IPS-NIHi7 (cell line): ENCODE data around the gene LMX1A.

ENCODE experiments used
- DNase-seq: peaks from one replicate; pipeline ENCODE4 v3.0.0; 2012; ENCODE audit warnings: mixed read lengths; ENCODE audit errors: extremely low spot score

LMX1A gene

GRCh38 chr1:165355977-165356811 is at the start of gene LMX1A:
LMX1A (minus strand) TSS chr1:165356715; CDS start chr1:165355559, 1,156 bp downstream.
- peak; percentile 45 for DNase-seq

DNA sequence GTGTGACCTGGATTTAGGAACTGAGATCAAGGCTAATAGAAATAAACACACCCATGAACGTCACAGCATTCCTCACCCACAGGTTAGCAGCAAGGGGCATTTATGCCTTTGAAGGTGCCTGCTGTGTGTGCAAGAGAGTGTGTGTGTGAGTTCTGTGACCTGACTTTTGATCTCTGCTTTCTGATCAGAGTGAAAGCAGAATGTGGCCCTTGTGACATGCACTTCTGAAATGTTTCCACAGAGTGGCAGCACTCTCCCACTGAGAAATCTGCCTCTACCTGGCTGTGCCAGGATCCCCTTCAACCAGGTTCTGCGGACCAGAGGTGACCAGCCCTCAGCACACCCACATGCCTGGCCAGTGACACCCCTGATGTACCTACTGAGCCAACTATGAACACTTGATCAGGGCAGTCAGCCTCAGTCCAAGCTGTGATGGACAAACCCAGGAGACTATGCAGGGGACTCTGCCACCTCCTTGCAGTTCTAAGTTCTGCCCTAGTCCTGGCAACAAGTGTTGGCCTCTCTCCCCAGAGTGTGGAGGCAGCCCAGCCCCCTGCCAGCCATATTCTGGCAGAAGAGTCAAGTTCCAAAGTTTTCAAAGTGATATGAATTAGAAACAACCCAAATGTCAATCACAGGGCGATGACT is 47.4 kb upstream of the LMX1A start:
- DNase-seq: peak; percentile 75

- no peak for DNase-seq
Observed at GRCh38 chr1:165402517-165403111, 46.1 kb upstream of the LMX1A start.

DNA sequence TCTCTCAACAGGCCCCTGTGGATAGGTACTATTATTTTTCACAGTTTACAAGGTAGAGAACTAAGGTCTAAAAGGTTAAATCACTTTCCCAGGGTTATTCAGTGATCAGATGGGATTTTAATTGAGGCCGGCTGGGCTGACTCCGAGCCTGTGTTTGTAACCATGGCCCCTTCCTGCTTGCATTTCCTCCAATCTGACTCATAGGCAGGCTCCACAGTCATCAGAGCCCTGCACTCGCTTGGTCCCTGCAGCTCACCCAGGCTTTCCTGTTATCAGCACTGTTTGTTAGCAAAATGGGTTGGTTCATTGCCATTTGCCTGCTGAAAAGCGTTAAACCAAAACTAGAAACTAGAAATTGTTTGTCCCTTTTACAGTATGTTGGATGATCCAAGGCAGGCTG is 41.4 kb upstream of the LMX1A start:
- peak; percentile 68 for DNase-seq

DNA sequence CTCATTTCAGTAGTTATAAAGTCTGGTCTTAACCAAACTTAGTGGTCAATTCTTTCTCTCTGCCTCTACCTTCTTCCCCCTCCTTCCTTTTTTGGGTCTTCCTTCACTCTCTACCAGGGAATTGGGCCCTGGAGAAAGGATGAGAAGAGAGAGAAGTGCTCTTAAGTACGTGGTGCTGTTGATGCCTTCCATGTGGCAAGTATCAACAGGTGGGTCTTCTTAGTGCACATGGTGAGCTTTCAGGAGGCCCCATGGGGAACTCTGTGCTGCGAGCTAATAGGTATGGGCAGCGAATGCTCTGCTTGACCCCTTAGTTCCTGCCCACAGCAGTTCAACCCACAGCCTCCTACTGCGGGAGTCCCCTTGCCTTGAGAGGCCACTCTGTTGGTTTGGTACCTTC is 39.4 kb upstream of the LMX1A start:
- DNase-seq: no peak

- no peak for DNase-seq
Observed at GRCh38 chr1:165395478-165395877, 39.0 kb upstream of the LMX1A start.

DNA sequence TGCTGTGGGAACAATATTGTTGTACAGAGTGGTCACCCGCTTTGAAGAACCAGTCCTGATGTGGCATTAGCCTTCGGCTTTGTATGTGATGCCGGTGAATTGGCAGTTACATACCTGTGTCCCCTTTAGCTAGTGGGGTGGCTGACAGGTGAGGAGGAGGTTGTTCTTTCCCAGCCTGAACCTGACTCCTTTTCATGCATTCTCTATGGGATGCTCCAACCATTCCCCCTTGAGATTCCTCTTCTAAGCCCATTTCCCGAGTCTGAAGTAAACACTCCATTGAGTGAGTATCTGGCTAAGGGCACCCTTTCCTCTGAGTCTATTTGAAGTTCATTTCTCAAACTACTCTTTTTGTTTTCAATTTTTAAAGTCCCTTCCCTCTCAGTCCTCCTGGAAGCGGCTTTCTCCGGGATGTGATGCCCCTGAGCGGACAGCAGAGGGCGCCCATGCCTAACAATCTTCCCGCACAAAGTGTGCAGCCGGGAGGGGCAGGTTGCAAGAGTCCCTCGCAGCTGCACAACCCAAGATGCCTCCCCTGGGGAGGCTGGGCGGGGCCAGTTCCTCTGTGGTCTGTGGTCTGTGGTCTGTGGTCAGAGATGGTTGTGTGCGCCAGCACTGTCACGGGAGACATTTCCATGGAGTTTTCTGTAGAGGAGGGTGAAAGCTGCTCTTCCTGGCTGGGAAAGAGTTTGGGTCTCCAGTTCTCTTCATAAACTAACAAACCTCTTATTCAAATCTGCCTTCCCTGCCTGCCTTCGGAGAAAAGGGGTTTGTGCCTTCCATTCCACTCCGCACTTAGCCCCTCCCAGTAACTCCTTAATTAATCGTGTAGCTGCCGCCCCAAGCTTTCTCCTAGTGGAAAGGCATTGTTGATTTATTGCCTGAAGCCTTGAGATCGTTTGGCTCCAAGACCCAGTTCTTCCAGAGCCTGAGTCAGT is 36.4 kb upstream of the LMX1A start:
- DNase-seq: peak; percentile 91

- DNase-seq: no peak
Observed at GRCh38 chr1:165389609-165390008, 33.1 kb upstream of the LMX1A start.

DNA sequence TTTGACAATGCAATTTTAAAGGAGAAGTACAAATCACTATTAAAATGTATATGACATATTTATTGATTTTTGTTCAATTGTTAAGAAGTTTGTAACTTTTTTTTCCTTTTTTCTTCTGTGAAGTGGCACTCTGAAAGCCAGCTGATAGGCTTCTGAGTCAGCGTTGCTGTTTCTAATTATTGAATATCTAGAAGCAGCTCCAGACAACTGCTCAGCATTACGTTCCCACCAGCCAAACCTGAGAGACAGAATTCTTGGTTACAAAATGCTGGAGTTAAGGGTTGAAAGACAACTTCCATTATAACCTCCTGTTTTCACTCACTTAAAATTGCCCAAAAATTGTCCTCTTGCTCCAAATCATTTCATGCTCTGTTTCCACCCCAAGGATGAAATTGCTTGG is 31.4 kb upstream of the LMX1A start:
- DNase-seq: no peak

DNA sequence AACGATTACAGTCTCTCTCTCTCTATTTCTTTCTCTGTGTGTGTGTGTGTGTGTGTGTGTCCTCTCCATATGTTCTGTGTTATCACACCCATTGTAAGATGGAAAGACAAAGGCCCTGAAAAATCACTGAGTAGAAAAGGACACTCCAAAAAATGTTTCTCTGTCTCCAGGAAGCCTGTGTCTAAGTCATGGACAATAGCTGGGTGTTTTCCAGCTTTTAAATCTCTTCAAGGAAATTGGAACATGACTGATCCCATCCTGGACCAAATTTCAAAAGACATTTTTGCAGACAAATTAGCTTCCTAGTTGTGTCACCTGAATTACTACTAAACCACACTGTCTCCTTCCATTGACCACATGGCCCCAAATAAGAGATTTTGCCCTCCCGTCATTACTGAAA is 31.0 kb upstream of the LMX1A start:
- no peak for DNase-seq

- no peak for DNase-seq
Observed at GRCh38 chr1:165383599-165384405, 27.3 kb upstream of the LMX1A start.

DNA sequence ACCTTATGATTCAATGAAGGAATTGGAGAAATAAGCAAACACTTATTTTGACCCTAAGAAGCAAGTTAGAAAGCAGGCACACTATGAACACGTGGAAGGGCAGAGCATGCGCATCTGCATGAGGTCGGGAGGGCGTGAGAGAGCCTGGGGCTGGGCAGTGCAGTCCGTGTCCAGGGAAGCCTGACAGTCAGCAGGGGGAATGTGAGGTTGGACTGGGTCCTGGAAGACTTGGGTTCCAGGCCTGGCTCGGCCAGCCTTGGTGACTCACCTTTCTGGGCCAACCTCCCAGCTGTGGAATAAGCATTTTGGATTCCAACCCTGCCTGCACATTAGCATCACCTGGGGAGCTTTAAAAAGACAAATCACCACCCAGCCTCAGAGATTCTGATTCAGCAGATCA is 26.6 kb upstream of the LMX1A start:
- peak; percentile 28 for DNase-seq

- DNase-seq: no peak
Observed at GRCh38 chr1:165381745-165382505, 25.4 kb upstream of the LMX1A start.

GRCh38 chr1:165376811-165377311 is 20.3 kb upstream of the LMX1A start:
- DNase-seq: no peak

DNA sequence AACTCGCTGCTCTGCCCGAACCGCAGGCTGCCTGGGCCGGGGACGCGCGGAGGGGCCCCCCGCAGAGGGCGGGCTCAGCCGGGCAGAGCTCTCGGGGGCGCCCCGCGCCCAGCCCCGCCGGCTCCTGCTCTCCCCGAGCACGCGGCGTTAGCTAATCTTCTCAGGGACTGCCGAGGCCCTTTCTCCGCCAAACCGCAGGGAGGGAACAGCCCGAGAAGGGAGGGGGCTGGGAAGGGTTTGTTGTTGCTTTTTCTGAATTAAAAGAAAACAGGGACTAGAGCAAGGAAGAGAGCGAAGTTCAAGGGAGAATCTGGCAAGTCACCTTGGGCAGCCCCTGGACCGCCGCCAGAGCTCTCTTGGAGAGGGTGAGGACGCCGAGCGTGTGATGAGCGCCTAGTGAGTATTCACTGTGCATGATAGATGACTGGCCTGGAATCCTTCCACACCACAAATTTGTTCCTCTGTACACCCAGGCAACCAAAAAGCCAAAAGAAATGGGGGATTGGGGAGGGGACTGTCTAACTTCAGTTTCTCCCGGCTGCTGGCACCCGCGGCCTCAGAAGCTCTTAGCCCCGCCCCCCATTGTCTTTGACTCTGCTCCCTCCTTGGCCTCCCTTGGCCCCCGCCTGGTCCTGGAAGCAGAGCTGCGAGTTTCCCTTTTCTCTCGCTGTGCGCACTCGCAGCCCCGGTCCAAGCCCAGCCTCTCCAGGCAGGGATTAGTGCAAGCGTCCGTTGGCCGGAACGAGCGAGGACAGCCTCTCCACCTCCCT is 19.7 kb upstream of the LMX1A start:
- peak; percentile 82 for DNase-seq

DNA sequence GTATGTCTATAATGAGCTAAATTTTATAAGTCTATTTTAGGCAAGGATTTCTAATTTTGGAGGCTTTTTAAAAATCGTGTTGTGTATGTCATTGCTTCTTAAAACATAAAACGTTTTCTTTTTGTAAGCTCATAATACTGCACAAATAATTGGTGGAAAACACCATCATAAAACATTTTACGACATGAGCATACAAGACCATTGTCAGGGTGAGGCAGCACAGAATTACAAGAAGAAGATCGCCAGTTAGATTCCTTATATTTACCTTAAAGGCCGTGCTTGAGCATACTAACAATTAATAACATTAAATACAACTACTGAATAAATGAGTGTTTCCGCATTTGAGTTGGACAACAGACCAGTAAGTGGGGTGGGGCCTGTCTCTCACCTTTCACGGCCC is 19.1 kb upstream of the LMX1A start:
- DNase-seq: no peak

GRCh38 chr1:165371588-165372225 is 15.2 kb upstream of the LMX1A start:
- DNase-seq: no peak

- peak; percentile 72 for DNase-seq
Observed at GRCh38 chr1:165369255-165369848, 12.8 kb upstream of the LMX1A start.
